Trophoblast cell (in vitro differentiated cells and primary cell): Measurements from ENCODE around the gene DNM1.

ENCODE experiments used
- DNase-seq, 2 donors: peaks; one replicate each; pipeline ENCODE4 v3.0.0-alpha.2; 2016
- H2AFZ ChIP-seq: 2 replicates; pipeline ENCODE4 v1.6.1; 2013; ENCODE audit warnings: low read length, moderate library complexity, mild to moderate bottlenecking; ENCODE audit not compliant: insufficient read depth, poor library complexity
- H2AK5ac ChIP-seq: 2 replicates; pipeline ENCODE4 v1.6.1; 2013; ENCODE audit warnings: mild to moderate bottlenecking, low read length
- H2BK120ac ChIP-seq: 2 replicates; pipeline ENCODE4 v1.6.1; 2013; ENCODE audit warnings: low read length, mild to moderate bottlenecking, moderate library complexity; ENCODE audit not compliant: insufficient read depth, poor library complexity
- H2BK12ac ChIP-seq: 2 replicates; pipeline ENCODE4 v1.6.1; 2013; ENCODE audit warnings: mild to moderate bottlenecking, low read length, moderate library complexity
- H2BK5ac ChIP-seq: 2 replicates; pipeline ENCODE4 v1.6.1; 2013; ENCODE audit warnings: low read length, low read depth, moderate library complexity, mild to moderate bottlenecking; ENCODE audit not compliant: poor library complexity
- H3K14ac ChIP-seq: 2 replicates; pipeline ENCODE4 v1.6.1; 2013; ENCODE audit warnings: mild to moderate bottlenecking, low read length
- H3K18ac ChIP-seq: 2 replicates; pipeline ENCODE4 v1.6.1; 2013; ENCODE audit warnings: mild to moderate bottlenecking, low read length
- H3K23ac ChIP-seq: 2 replicates; pipeline ENCODE4 v1.6.1; 2013; ENCODE audit warnings: low read length
- H3K27ac ChIP-seq: 2 replicates; pipeline ENCODE4 v1.5.1; 2013; ENCODE audit warnings: low read depth, mild to moderate bottlenecking, inconsistent platforms, low read length, moderate library complexity
- H3K27me3 ChIP-seq: 2 replicates; pipeline ENCODE4 v1.6.1; 2013; ENCODE audit warnings: inconsistent platforms, mild to moderate bottlenecking, low read length, moderate library complexity; ENCODE audit not compliant: insufficient read depth
- H3K36me3 ChIP-seq, 2 experiments: 1 replicate in 1 of 2; 2 replicates in 1 of 2; pipeline ENCODE4 v1.6.1; 2013; ENCODE audit warnings: low read length in 2 of 2, mild to moderate bottlenecking in 2 of 2, moderate library complexity in 1 of 2; ENCODE audit not compliant: insufficient read depth in 2 of 2, control insufficient read depth in 1 of 2
- H3K4ac ChIP-seq: 2 replicates; pipeline ENCODE4 v1.6.1; 2013; ENCODE audit warnings: low read depth, mild to moderate bottlenecking, low read length, moderate library complexity
- H3K4me1 ChIP-seq, 2 experiments: 1 replicate in 1 of 2; 2 replicates in 1 of 2; pipeline ENCODE4 v1.6.1; 2013; ENCODE audit warnings: low read length in 2 of 2, mild to moderate bottlenecking in 2 of 2, moderate library complexity in 1 of 2; ENCODE audit not compliant: insufficient read depth in 2 of 2, control insufficient read depth in 1 of 2
- H3K4me2 ChIP-seq: 2 replicates; pipeline ENCODE4 v1.6.1; 2013; ENCODE audit warnings: inconsistent platforms, mild to moderate bottlenecking, low read length, moderate library complexity
- H3K4me3 ChIP-seq: 2 replicates; pipeline ENCODE4 v1.5.1; 2013; ENCODE audit warnings: mild to moderate bottlenecking, low read depth, low read length, inconsistent platforms
- H3K79me1 ChIP-seq: one replicate; pipeline ENCODE4 v1.6.1; 2013; ENCODE audit warnings: low read length
- H3K79me2 ChIP-seq: 2 replicates; pipeline ENCODE4 v1.6.1; 2013; ENCODE audit warnings: low read length, mild to moderate bottlenecking; ENCODE audit not compliant: control insufficient read depth, insufficient read depth, poor library complexity
- H3K9ac ChIP-seq: 2 replicates; pipeline ENCODE4 v1.6.1; 2013; ENCODE audit warnings: mild to moderate bottlenecking, low read length
- H3K9me3 ChIP-seq: 2 replicates; pipeline ENCODE4 v1.6.1; 2013; ENCODE audit warnings: low read depth, mild to moderate bottlenecking, control low read depth, inconsistent platforms, low read length; ENCODE audit not compliant: insufficient read depth
- H4K12ac ChIP-seq: 2 replicates; pipeline ENCODE4 v1.6.1; 2013; ENCODE audit warnings: low read depth, mild to moderate bottlenecking, low read length, moderate library complexity
- H4K8ac ChIP-seq: 2 replicates; pipeline ENCODE4 v1.6.1; 2013; ENCODE audit warnings: low read depth, mild to moderate bottlenecking, low read length, moderate library complexity
- H4K91ac ChIP-seq: one replicate; pipeline ENCODE4 v1.6.1; 2013; ENCODE audit warnings: low read depth, mild to moderate bottlenecking, low read length, moderate library complexity
- WGBS: extraction: QIAGEN DNeasy Blood & Tissue Kit; methylation state at CpG from one replicate; pipeline ENCODE4 v1.1.7; 2013; ENCODE audit warnings: missing lambda C conversion rate; ENCODE audit not compliant: insufficient read length, insufficient coverage; ENCODE audit errors: extremely low coverage; 5-methylcytosine and 5-hydroxymethylcytosine counted together

DNM1 gene

GRCh38 chr9:128185979-128186965 is 16.9 kb upstream of the DNM1 start:
- Histone ChIP-seq H3K27ac (no peak overlapping the region), H2AFZ (no peak overlapping the region), H3K9me3 (no peaks in the 10 kb centered on the region), H3K23ac (no peak overlapping the region), H3K4me3 (no peak overlapping the region), H3K4me2 (no peak overlapping the region), H3K79me2 (peaks cover 6% of the 10 kb centered on the region), H4K12ac (no peak overlapping the region), H3K4me1 (peaks cover 5 to 7% of the 10 kb centered on the region in 2 experiments), H3K79me1 (peaks cover 5% of the 10 kb centered on the region), H4K8ac (no peak overlapping the region), H3K9ac (no peak overlapping the region), H3K18ac (no peak overlapping the region), H3K4ac (no peak overlapping the region), H2BK120ac (no peak overlapping the region), H3K27me3 (no peaks in the 10 kb centered on the region), H3K14ac (no peak overlapping the region), H4K91ac (no peak overlapping the region), H2BK12ac (no peak overlapping the region), H2BK5ac (no peak overlapping the region), H2AK5ac (no peak overlapping the region), H3K36me3 (peaks cover 42 to 43% of the 10 kb centered on the region in 2 experiments)
- no peak for DNase-seq
- WGBS, result no CpG with 5 or more reads among the region's 11 CpGs

- Histone ChIP-seq H2BK120ac (no peak overlapping the region), H4K8ac (no peak overlapping the region), H3K18ac (no peak overlapping the region), H3K36me3 (peaks cover 42 to 43% of the 10 kb centered on the region in 2 experiments), H3K79me2 (peaks cover 12% of the 10 kb centered on the region), H3K79me1 (peaks cover 13% of the 10 kb centered on the region), H3K4me1 (peaks cover 5 to 7% of the 10 kb centered on the region in 2 experiments), H3K4me2 (no peak overlapping the region), H3K4me3 (no peak overlapping the region), H2BK12ac (no peak overlapping the region), H2AFZ (no peak overlapping the region), H4K91ac (no peak overlapping the region), H4K12ac (no peak overlapping the region), H3K9me3 (no peaks in the 10 kb centered on the region), H3K27ac (no peak overlapping the region), H2AK5ac (no peak overlapping the region), H3K23ac (no peak overlapping the region), H3K27me3 (no peaks in the 10 kb centered on the region), H3K9ac (no peak overlapping the region), H3K14ac (no peak overlapping the region), H3K4ac (no peak overlapping the region), H2BK5ac (no peak overlapping the region)
- DNase-seq, result no peak
- no CpG with 5 or more reads among the region's 2 CpGs for WGBS
Observed at GRCh38 chr9:128187361-128187760, 15.8 kb upstream of the DNM1 start.

- Histone ChIP-seq H3K4me2 (no peak overlapping the region), H4K12ac (no peak overlapping the region)
- WGBS, result no CpG with 5 or more reads among the region's 1 CpG
Observed at GRCh38 chr9:128188209-128188608, 15.0 kb upstream of the DNM1 start.

GRCh38 chr9:128190013-128190412 is 13.2 kb upstream of the DNM1 start:
- Histone ChIP-seq H3K9me3 (no peaks in the 10 kb centered on the region), H3K4me3 (no peak overlapping the region), H4K12ac (no peak overlapping the region), H4K8ac (no peak overlapping the region), H3K27me3 (no peaks in the 10 kb centered on the region), H3K4me2 (no peak overlapping the region), H4K91ac (no peak overlapping the region), H2BK5ac (no peak overlapping the region), H3K9ac (no peak overlapping the region), H3K14ac (no peak overlapping the region), H2AFZ (no peak overlapping the region), H3K79me2 (peaks cover 12% of the 10 kb centered on the region), H3K36me3 (peaks cover 29 to 31% of the 10 kb centered on the region in 2 experiments), H3K18ac (no peak overlapping the region), H2AK5ac (no peak overlapping the region), H3K4me1 (peaks cover 5 to 7% of the 10 kb centered on the region in 2 experiments), H3K79me1 (peaks cover 13% of the 10 kb centered on the region), H3K23ac (no peak overlapping the region), H3K4ac (no peak overlapping the region), H2BK12ac (no peak overlapping the region), H3K27ac (no peak overlapping the region), H2BK120ac (no peak overlapping the region)
- DNase-seq, result no peak
- whole genome bisulfite sequencing, result no CpG with 5 or more reads among the region's 2 CpGs

More at GRCh38 chr9:128188209-128188608, 15.0 kb upstream of the DNM1 start:
- Histone ChIP-seq H3K36me3 (peaks cover 36 to 38% of the 10 kb centered on the region in 2 experiments), H3K9ac (no peak overlapping the region), H2BK12ac (no peak overlapping the region), H2BK120ac (no peak overlapping the region), H3K27me3 (no peaks in the 10 kb centered on the region), H2AK5ac (no peak overlapping the region), H3K4me1 (peaks cover 5 to 7% of the 10 kb centered on the region in 2 experiments), H3K4me3 (no peak overlapping the region), H3K79me1 (peaks cover 13% of the 10 kb centered on the region), H3K4ac (no peak overlapping the region), H2AFZ (no peak overlapping the region), H3K79me2 (peaks cover 12% of the 10 kb centered on the region), H3K9me3 (no peaks in the 10 kb centered on the region), H4K91ac (no peak overlapping the region), H4K8ac (no peak overlapping the region), H3K14ac (no peak overlapping the region), H2BK5ac (no peak overlapping the region), H3K23ac (no peak overlapping the region), H3K18ac (no peak overlapping the region), H3K27ac (no peak overlapping the region)
- DNase-seq, result no peak
